Activated T-cell treated with anti-CD3 and anti-CD28 coated beads, Interleukin-2, amount 50 U/mL, for 24 hours (primary cell): ENCODE data around the gene KHDC3L.
A peak's percentile ranks its signal among the peaks of the same experiment; 100 is the strongest.
"Not testable (repeated sequence)": the region's sequence is repeated elsewhere in the genome, so short reads cannot be mapped to it uniquely, and the experiment has no call there.

Experiments
- DNase-seq: peaks from one replicate; pipeline ENCODE4 v3.0.0-alpha.2; 2020
- H3K27ac Mint-ChIP-seq: 2 replicates; pipeline ENCODE4 v1.8.0; 2020; ENCODE audit warnings: mild to moderate bottlenecking, mixed read lengths
- H3K27me3 Mint-ChIP-seq: 2 replicates; pipeline ENCODE4 v1.8.0; 2020; ENCODE audit warnings: mixed read lengths
- H3K36me3 Mint-ChIP-seq: 2 replicates; pipeline ENCODE4 v1.8.0; 2020; ENCODE audit warnings: low read depth, mixed read lengths
- H3K4me1 Mint-ChIP-seq: 2 replicates; pipeline ENCODE4 v1.8.0; 2020; ENCODE audit warnings: low read depth, mixed read lengths
- H3K4me3 Mint-ChIP-seq: 2 replicates; pipeline ENCODE4 v1.8.0; 2020; ENCODE audit warnings: mild to moderate bottlenecking, moderate library complexity, mixed read lengths
- H3K9me3 Mint-ChIP-seq: 2 replicates; pipeline ENCODE4 v1.8.0; 2020; ENCODE audit warnings: mixed read lengths

The KHDC3L gene

GRCh38 chr6:73388800-73389512 lies 26.5 kb downstream of the KHDC3L start:
- H3K27me3 Mint-ChIP-seq = peaks cover 3% of the 10 kb centered on the region

DNA sequence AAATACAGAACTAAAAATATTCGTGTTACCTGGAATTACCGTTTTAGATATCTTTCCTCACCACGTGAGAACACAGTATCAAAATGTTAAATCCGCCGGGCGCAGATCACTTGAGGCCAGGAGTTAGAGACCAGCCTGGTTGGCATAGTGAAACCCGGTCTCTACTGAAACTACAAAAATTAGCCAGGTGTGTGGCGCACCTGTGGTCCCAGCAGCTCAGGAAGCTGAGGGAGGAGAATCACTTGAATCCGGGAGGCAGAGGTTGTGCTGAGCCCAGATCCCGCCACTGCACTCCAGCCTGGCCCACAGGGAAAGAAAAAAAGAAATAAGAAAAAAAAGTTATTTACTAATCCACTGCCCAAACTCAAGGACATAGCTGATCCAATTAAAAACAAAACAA lies 27.4 kb downstream of the KHDC3L start:
- no peaks in the 10 kb centered on the region for H3K36me3 Mint-ChIP-seq
- H3K27me3 Mint-ChIP-seq = peaks cover 3% of the 10 kb centered on the region
- peaks cover 21% of the 10 kb centered on the region for H3K4me1 Mint-ChIP-seq
- no peak overlapping the region for H3K27ac Mint-ChIP-seq
- peak overlapping the region; percentile 20 for H3K4me3 Mint-ChIP-seq
- H3K9me3 Mint-ChIP-seq = no peaks in the 10 kb centered on the region
- no peak for DNase-seq

More at GRCh38 chr6:73388800-73389512, 26.5 kb downstream of the KHDC3L start:
- Mint-ChIP-seq H3K27ac (peak overlapping the region; percentile 73), H3K4me3 (peak overlapping the region; percentile 81), H3K4me1 (peaks cover 21% of the 10 kb centered on the region), H3K36me3 (no peaks in the 10 kb centered on the region), H3K9me3 (no peaks in the 10 kb centered on the region)
- peak; percentile 65 for DNase-seq

- Mint-ChIP-seq H3K4me1 (peaks cover 21% of the 10 kb centered on the region), H3K27me3 (peaks cover 3% of the 10 kb centered on the region), H3K36me3 (no peaks in the 10 kb centered on the region), H3K9me3 (no peaks in the 10 kb centered on the region), H3K27ac (peak overlapping the region; percentile 19), H3K4me3 (no peak overlapping the region)
- no peak for DNase-seq
Observed at GRCh38 chr6:73391675-73392074, 29.2 kb downstream of the KHDC3L start.

DNA sequence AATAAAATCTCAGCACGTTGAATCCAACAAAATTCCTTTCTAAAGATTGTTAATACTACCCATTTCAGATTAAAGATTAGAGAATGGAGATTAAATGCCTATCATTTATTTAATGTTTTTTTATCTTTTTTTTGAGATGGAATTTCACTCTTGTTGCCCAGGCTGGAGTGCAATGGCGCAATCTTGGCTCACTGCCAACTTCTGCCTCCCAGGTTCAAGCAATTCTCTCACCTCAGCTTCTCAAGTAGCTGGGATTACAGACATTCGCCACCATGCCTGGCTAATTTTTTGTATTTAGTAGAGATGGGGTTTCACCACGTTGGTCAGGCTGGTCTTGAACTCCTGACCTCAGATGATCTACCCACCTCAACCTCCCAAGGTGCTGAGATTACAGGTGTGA lies 29.7 kb downstream of the KHDC3L start:
- not testable (repeated sequence) for DNase-seq, H3K27ac Mint-ChIP-seq, H3K9me3 Mint-ChIP-seq, H3K27me3 Mint-ChIP-seq, H3K36me3 Mint-ChIP-seq, H3K4me3 Mint-ChIP-seq
- H3K4me1 Mint-ChIP-seq = peaks cover 21% of the 10 kb centered on the region

GRCh38 chr6:73393278-73393677 lies 30.8 kb downstream of the KHDC3L start:
- Mint-ChIP-seq H3K9me3 (no peaks in the 10 kb centered on the region), H3K4me1 (peaks cover 21% of the 10 kb centered on the region), H3K36me3 (no peaks in the 10 kb centered on the region), H3K27ac (no peak overlapping the region), H3K27me3 (no peaks in the 10 kb centered on the region), H3K4me3 (no peak overlapping the region)
- no peak for DNase-seq

DNA sequence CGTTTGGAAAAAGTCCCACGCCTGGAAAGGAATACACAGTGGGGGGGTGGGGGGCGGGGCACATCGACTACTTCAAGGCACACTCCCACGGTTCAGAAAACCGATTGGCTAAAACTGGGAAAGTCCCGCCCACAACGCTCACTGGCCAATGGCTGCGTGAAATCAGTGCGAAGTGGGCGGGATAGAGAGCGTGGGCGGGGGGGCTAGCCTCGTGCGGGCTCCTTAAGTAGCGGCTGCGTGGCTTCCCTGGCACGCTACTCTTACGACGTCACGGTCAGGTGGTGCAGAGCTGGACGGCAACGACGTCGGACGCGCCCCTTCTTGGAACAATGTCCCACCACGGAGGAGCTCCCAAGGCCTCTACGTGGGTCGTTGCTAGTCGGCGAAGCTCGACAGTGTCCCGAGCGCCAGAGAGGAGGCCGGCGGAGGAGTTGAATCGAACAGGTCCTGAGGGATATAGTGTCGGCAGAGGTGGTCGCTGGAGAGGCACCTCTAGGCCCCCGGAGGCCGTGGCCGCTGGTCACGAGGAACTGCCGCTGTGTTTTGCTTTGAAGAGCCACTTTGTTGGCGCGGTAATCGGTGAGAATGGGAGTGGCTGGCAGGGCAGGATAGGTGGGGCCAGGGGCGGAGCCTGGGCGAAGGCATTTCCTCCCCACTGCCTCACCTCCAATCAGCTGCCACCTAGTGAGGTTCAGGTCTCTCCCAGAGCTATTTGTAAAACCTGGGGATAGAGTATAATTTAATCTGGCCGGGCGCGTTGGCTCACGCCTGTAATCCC lies 32.3 kb downstream of the KHDC3L start, which contains the start of gene DDX43:
TSS of gene DDX43 (plus strand) at position 252 of the 778 bp plus-strand sequence. CDS start at position 330, 78 bp downstream.
- Mint-ChIP-seq H3K4me1 (peaks cover 10% of the 10 kb centered on the region), H3K27me3 (no peaks in the 10 kb centered on the region), H3K27ac (no peak within 1 kb of the TSS), H3K9me3 (no peaks in the 10 kb centered on the region), H3K36me3 (no peaks in the 10 kb centered on the region), H3K4me3 (no peak within 1 kb of the TSS)
- no peak for DNase-seq

- H3K4me3 Mint-ChIP-seq = no peak overlapping the region
- H3K27ac Mint-ChIP-seq = no peak overlapping the region
- H3K36me3 Mint-ChIP-seq = no peaks in the 10 kb centered on the region
- H3K4me1 Mint-ChIP-seq = peaks cover 10% of the 10 kb centered on the region
- DNase-seq = no peak
- no peaks in the 10 kb centered on the region for H3K9me3 Mint-ChIP-seq
- no peaks in the 10 kb centered on the region for H3K27me3 Mint-ChIP-seq
Observed at GRCh38 chr6:73395875-73396274, 33.4 kb downstream of the KHDC3L start.

- H3K4me1 Mint-ChIP-seq = no peaks in the 10 kb centered on the region
- no peaks in the 10 kb centered on the region for H3K27me3 Mint-ChIP-seq
- H3K36me3 Mint-ChIP-seq = no peaks in the 10 kb centered on the region
- no peak overlapping the region for H3K27ac Mint-ChIP-seq
- no peak for DNase-seq
- no peaks in the 10 kb centered on the region for H3K9me3 Mint-ChIP-seq
- no peak overlapping the region for H3K4me3 Mint-ChIP-seq
Observed at GRCh38 chr6:73400656-73401055, 38.2 kb downstream of the KHDC3L start.

DNA sequence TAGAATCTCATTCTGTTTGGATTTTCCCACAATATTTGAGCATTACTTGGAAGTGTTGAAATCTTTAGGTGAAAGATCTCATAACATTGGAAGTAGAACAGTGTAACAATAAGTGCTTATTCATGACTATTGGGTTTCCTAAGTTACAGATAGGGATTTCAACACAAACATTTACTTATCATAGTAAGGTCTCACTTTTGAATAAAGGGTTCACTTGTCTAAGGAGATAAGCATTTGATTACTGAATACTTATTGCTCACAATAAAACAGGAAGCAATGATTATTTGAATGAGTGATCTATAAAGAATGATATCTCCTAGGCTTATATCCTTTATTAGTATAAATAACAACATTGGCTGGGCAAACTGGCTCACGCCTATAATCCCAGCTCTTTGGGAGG lies 46.9 kb downstream of the KHDC3L start:
- no peak for DNase-seq
- no peaks in the 10 kb centered on the region for H3K27me3 Mint-ChIP-seq
- no peak overlapping the region for H3K4me3 Mint-ChIP-seq

DNA sequence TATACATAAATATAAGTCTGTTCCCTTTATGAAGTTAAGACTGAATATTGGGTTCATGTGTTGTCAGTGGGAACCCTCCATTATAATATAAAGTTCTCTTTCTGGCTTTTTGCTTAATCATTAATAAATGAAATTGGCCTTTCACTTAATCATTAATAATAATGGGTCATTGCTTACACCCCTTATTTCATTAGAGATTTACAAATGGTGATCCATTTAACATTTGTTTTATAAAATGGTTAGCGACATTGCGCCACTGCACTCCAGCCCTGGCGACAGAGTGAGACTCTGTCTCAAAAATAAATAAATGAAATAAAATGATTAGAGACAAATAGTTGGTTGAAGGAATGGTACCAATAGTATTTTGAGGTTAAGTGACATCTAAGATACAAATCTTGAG lies 50.6 kb downstream of the KHDC3L start:
- H3K27ac Mint-ChIP-seq = no peak overlapping the region

More for the DNA sequence above, 46.9 kb downstream of the KHDC3L start:
- Mint-ChIP-seq H3K36me3 (no peaks in the 10 kb centered on the region), H3K4me1 (no peaks in the 10 kb centered on the region), H3K9me3 (no peaks in the 10 kb centered on the region), H3K27ac (no peak overlapping the region)

More for the DNA sequence above, 50.6 kb downstream of the KHDC3L start:
- peaks cover under 1% of the 10 kb centered on the region for H3K4me1 Mint-ChIP-seq
- peaks cover 21% of the 10 kb centered on the region for H3K36me3 Mint-ChIP-seq
- no peak overlapping the region for H3K4me3 Mint-ChIP-seq
- no peaks in the 10 kb centered on the region for H3K9me3 Mint-ChIP-seq
- DNase-seq = no peak
- H3K27me3 Mint-ChIP-seq = no peaks in the 10 kb centered on the region
